ENCODE data around the gene NTF3. TPM values are rescaled to one million over a fixed set of nuclear protein-coding genes. Genes with fewer than 3 reads are reported as not detected.

Gene NTF3
- total RNA-seq, 2 experiments from 2014 or later: not detected

DNA sequence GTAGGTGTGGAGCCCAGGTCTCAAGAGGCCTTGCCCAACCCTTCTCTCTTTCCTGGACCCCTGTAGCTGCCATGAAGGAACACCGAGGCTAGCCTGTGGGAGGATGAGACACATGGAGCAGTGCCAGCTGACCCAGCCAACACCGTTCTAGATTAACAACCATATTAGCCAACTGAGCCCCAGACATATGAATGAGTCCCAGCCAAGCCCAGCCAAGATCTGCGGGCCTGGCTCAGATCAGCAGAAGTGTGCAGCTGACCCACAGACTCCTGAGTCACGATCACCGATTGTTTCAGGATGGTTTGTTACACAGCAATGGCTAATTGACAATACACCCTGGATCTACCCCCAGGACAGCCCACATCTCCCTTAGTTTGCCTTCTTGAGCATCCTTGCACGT is 82.1 kb downstream of the NTF3 start:
- no peaks in the 10 kb centered on the region for H3K4me1 ChIP-seq (ENCODE audit: insufficient read depth, low read length)
- H3K36me3 Mint-ChIP-seq (ENCODE audit: low read depth): no peaks in the 10 kb centered on the region
- CTCF ChIA-PET: no interaction called here
- H3K27ac Mint-ChIP-seq: no peak overlapping the region
- ATAC-seq (ENCODE audit: poor library complexity) (no peak), DNase-seq (no peak)
- H3K4me3 ChIP-seq (ENCODE audit: low read length): no peak overlapping the region
- H3K9me3 Mint-ChIP-seq: no peaks in the 10 kb centered on the region
- TF ChIP-seq, protein P1, sequence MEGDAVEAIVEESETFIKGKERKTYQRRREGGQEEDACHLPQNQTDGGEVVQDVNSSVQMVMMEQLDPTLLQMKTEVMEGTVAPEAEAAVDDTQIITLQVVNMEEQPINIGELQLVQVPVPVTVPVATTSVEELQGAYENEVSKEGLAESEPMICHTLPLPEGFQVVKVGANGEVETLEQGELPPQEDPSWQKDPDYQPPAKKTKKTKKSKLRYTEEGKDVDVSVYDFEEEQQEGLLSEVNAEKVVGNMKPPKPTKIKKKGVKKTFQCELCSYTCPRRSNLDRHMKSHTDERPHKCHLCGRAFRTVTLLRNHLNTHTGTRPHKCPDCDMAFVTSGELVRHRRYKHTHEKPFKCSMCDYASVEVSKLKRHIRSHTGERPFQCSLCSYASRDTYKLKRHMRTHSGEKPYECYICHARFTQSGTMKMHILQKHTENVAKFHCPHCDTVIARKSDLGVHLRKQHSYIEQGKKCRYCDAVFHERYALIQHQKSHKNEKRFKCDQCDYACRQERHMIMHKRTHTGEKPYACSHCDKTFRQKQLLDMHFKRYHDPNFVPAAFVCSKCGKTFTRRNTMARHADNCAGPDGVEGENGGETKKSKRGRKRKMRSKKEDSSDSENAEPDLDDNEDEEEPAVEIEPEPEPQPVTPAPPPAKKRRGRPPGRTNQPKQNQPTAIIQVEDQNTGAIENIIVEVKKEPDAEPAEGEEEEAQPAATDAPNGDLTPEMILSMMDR (IDR thresholded peaks at IDR 0.05): no peak
- H3K36me3 ChIP-seq (ENCODE audit: insufficient read depth, low read length): no peaks in the 10 kb centered on the region
- H3K4me3 Mint-ChIP-seq: no peak overlapping the region
- H3K9me3 ChIP-seq (ENCODE audit: control insufficient read depth in 1 of 2, insufficient read depth in 1 of 2, low read length in 2 of 2): peaks cover 0 to 4% of the 10 kb centered on the region in 2 experiments
- no peak overlapping the region for H3K27ac ChIP-seq (ENCODE audit: low read depth in 1 of 2, low read length in 2 of 2)
- POLR2A ChIA-PET: no interaction called here
- H3K4me1 Mint-ChIP-seq (ENCODE audit: low read depth): no peaks in the 10 kb centered on the region
- no peaks in the 10 kb centered on the region for H3K27me3 ChIP-seq (ENCODE audit: control insufficient read depth in 1 of 2, insufficient read depth in 2 of 2, low read length in 2 of 2)
- intact Hi-C loops (cut with DNase I, micrococcal nuclease): no loop called here
- peaks cover 12% of the 10 kb centered on the region for H3K27me3 Mint-ChIP-seq

DNA sequence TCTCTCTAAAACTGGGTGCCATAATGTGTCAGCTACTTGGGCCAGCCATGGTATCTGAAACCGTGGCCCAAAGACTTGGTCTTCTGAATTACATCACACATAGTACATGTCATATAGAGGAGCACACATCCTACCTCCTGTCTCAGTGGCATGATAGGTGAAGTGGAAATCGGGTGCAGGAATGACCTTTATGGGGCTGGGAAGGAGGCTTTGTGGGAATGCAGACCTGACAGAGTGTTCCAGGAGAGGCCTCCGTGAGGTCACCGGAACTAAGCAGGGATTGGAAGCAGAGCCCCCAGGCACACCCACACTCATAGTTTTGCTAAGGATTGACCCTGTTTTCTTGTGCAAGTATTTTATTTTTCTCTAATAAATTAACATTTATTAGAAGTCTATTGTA is 82.6 kb downstream of the NTF3 start:
- peaks cover 0 to 4% of the 10 kb centered on the region in 2 experiments for H3K9me3 ChIP-seq (ENCODE audit: control insufficient read depth in 1 of 2, insufficient read depth in 1 of 2, low read length in 2 of 2)
- H3K4me1 ChIP-seq (ENCODE audit: insufficient read depth, low read length): no peaks in the 10 kb centered on the region
- no peaks in the 10 kb centered on the region for H3K4me1 Mint-ChIP-seq (ENCODE audit: low read depth)
- intact Hi-C loops (cut with DNase I, micrococcal nuclease): no loop called here
- H3K36me3 ChIP-seq (ENCODE audit: insufficient read depth, low read length): no peaks in the 10 kb centered on the region
- H3K36me3 Mint-ChIP-seq (ENCODE audit: low read depth): no peaks in the 10 kb centered on the region
- no peak overlapping the region for H3K4me3 ChIP-seq (ENCODE audit: low read length)
- H3K27ac Mint-ChIP-seq: no peak overlapping the region
- peaks cover 12% of the 10 kb centered on the region for H3K27me3 Mint-ChIP-seq
- ATAC-seq (ENCODE audit: poor library complexity): no peak
- TF ChIP-seq, protein P1 (IDR thresholded peaks at IDR 0.05): no peak
- no peak overlapping the region for H3K27ac ChIP-seq (ENCODE audit: low read depth in 1 of 2, low read length in 2 of 2)
- CTCF ChIA-PET: no interaction called here
- no peaks in the 10 kb centered on the region for H3K27me3 ChIP-seq (ENCODE audit: control insufficient read depth in 1 of 2, insufficient read depth in 2 of 2, low read length in 2 of 2)
- no peaks in the 10 kb centered on the region for H3K9me3 Mint-ChIP-seq
- POLR2A ChIA-PET: no interaction called here
- H3K4me3 Mint-ChIP-seq: no peak overlapping the region
- no peak for DNase-seq

DNA sequence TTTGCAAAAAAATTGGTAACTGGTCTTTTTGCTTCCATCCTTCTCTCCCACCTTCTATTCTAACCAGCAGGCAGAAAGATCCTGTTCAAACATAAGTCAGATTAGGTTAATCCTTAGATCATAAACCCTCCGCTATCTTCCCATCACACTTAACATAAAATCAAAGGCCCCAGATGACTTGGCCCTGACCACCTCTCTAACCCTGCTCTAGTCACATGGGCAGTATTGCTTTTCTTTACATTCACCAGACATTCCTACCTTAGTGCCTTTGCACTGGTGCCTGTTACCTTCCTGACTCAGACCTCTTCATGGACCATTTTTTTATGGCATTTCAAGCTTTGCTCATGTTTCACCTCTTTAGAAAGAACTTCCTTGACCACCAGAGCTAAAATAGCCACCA is 83.5 kb downstream of the NTF3 start:
- Histone ChIP-seq H3K9me3 (ENCODE audit: control insufficient read depth in 1 of 2, insufficient read depth in 1 of 2, low read length in 2 of 2) (peaks cover 0 to 4% of the 10 kb centered on the region in 2 experiments), H3K27ac (ENCODE audit: low read depth in 1 of 2, low read length in 2 of 2) (no peak overlapping the region), H3K4me1 (ENCODE audit: insufficient read depth, low read length) (no peaks in the 10 kb centered on the region), H3K27me3 (ENCODE audit: control insufficient read depth in 1 of 2, insufficient read depth in 2 of 2, low read length in 2 of 2) (no peaks in the 10 kb centered on the region), H3K4me3 (ENCODE audit: low read length) (no peak overlapping the region), H3K36me3 (ENCODE audit: insufficient read depth, low read length) (no peaks in the 10 kb centered on the region)
- H3K27ac Mint-ChIP-seq: no peak overlapping the region
- ATAC-seq (ENCODE audit: poor library complexity) (no peak), DNase-seq (no peak)
- TF ChIP-seq, protein P1 (IDR thresholded peaks at IDR 0.05): no peak
- ChIA-PET POLR2A (no interaction called here), CTCF (no interaction called here)
- no peak overlapping the region for H3K4me3 Mint-ChIP-seq
- no peaks in the 10 kb centered on the region for H3K36me3 Mint-ChIP-seq (ENCODE audit: low read depth)
- intact Hi-C loops (cut with DNase I, micrococcal nuclease): no loop called here
- peaks cover 12% of the 10 kb centered on the region for H3K27me3 Mint-ChIP-seq
- H3K9me3 Mint-ChIP-seq: no peaks in the 10 kb centered on the region
- no peaks in the 10 kb centered on the region for H3K4me1 Mint-ChIP-seq (ENCODE audit: low read depth)
